Stimulated activated naive CD8-positive, alpha-beta T cell treated with anti-CD3 and anti-CD28 coated beads, Interleukin-15, Interleukin-2, amounts not matched to agents 100 U/mL and 50 U/mL, for 24 hours (primary cell): ENCODE results near the gene PTGR1.
"Not testable (repeated sequence)": the region's sequence is repeated elsewhere in the genome, so short reads cannot be mapped to it uniquely, and the experiment has no call there.

ENCODE experiments used
- ATAC-seq: fragments of 150-1000 bp; cut with Tn5 transposase; one replicate; pipeline ENCODE4 v1.10.0; 2021
- DNase-seq: peaks from one replicate; pipeline ENCODE4 v3.0.0; 2021

The PTGR1 gene

DNA sequence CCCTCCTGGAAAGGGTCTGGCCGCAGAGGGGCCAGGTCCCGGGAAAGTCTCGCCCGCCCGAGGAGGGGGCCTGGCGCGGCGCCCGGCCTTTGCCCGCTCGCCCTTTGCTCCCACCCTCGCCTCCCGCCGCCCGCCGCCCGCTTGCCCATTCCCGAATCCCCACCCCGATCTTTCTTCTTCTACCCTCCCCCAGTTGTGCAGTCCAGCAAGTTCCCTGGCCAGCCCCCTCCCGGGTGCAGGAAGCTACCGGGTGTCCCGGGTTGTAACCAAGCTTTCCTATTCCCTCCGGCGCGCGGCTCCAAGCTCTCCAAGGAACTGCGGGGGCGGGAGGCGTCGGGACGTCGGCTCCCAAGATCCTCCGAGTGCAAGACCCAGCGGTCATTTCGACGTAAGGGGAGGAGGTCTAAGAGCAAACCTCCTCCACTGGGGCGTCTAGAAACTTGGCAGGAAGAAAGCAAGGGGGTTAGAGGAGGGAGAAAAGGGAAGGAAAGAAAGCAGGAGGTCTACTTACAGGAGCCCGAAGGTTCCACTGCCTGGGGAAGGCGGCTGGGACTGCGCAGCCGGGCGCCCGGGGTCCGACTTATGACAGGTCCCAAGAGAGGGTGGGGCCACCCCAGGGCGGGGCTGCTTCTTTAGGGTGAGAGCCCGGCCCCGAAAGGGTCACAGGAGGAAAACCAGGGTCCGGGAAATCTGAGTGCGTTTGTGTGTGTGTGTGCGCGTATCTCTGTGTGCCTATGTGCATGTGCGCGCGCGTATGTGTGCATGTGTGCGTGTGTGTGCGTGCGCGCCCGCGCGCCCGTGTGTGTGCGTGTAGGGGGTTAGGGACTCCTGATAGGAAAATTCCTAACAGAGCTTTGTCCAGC, at the start of gene PTGR1:
Gene PTGR1, minus strand, starts transcription at position 556 of the 863 bp plus-strand sequence. CDS start 2,225 bp downstream, outside the sequence.
- DNase-seq (peak; percentile 38), ATAC-seq (peak; percentile 47)

DNA sequence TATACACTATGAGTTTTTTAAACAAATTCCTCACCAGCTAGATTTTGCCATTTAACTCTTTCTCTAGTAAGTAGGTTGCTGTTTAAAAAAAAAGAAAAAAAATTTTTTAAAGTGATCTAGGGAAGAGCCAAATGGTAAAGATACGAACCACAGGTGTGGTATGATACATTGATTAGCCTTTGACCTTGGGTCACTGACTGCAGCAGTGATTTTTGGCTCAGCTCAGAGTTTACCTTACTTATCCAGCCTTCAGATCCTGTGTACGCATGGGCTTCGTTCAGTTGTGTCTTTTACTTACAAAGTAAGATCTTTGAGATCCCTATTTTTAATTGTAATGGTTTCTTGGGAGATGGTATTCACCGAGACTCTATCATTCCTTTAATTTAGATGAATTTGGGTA, 49.6 kb upstream of the PTGR1 start:
- ATAC-seq (no peak), DNase-seq (no peak)

DNA sequence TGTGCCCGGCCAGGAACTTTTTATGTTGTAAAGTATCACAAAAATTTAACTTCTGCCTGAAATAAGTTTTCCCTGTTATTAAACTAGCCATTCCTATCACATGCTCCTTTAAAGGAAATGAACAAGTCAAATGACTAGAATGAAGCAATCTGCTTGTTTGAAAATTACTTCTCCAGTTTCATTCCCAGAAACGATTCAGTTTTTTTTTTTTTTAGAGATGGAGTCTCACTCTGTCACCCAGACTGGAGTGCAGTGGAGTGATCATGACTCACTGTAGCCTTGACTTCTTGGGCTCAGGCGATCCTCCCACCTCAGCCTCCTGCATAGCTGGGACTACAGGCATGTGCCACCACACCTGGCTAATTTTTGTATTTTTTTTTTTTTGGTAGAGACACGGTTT, 48.6 kb upstream of the PTGR1 start:
- ATAC-seq (no peak), DNase-seq (no peak)

DNA sequence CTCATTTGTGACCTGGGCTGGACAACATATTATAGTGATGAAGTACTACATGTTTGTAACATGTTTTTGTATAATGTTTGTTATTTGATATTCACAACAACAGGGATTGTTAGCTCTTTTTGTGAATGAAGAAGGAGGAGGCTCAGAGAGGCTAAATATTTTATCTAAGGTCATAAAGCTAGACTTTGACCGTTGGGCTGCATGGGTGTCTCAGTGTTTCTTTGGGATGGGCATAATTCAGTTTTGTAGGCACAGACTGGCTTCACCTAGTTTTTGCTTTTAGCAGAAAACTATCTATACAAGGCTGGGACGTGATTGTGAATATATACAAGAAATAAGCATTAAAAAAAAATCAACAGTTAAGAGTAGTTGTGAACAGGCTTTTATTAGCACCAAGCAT, 47.0 kb upstream of the PTGR1 start:
- DNase-seq (no peak), ATAC-seq (no peak)

DNA sequence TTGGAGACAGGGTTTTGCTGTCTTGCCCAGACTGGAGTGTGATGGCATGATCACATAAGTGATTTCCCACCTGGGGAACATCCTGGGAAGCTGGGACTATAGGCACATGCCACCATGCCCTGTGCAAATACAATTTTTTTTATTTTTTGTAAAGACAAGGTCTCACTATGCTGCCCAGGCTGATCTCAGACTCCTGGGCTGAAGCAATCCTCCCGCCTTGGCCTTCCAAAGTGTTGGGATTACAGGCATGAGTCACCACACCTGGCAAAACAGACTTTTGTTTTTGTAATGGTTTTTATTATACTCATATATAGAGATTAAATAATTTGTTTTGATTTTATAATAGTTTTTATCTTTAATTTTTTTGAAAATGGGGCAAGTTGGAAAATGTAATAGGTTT, 46.4 kb upstream of the PTGR1 start:
- no peak for DNase-seq
- no peak for ATAC-seq

DNA sequence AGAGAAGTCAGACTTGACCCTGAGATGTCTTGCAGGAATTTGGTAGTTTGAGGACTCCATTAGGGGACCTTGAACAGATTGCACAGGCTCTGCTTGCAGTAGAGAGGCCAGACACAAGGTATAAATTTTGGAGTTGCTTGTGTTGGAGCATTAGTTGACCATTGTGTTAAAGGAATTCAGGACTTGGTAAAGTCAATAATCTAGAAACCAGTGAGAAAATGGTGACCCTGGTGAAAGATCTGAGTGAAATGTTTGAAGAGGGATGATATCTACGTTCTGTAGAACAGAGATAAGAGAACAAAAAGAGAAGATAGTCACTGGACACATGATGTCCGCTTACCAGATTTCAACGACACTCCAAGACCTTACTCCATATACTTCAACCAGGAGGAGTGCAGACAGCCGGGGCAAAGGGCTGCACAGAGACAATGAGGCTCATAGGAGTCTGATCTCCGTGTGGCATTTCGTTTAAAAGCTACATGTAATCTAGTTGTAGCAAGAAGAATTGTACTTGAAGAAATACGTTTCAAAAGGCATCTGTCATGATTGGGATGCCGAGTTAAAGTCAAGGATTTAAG, 44.8 kb upstream of the PTGR1 start:
- no peak for ATAC-seq
- no peak for DNase-seq

DNA sequence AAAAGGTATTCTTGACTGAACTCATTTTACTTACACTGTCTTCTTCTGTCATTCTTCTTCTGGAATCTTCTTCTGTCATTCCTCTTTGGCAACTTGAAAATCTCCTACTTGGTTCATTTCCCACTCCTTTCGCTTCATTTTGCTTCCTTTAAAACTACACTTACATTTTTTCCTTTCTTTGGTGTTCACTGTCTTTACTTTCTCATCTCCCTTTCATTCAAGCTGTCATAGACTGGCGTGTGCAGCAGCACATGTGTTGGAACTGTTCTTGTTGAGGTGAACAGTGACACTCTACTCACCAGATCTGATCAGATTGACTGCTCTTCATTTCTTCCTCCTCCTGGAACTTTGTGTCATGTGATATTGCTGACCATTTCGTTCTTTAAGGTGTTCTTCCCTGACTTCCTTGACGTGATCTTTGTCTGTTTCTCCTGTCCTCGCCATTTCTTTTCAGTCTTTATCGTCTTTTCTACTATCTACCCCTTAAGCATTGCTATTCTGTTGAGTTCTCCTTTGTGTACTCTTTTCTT, 38.0 kb upstream of the PTGR1 start:
- DNase-seq, result no peak
- no peak for ATAC-seq

DNA sequence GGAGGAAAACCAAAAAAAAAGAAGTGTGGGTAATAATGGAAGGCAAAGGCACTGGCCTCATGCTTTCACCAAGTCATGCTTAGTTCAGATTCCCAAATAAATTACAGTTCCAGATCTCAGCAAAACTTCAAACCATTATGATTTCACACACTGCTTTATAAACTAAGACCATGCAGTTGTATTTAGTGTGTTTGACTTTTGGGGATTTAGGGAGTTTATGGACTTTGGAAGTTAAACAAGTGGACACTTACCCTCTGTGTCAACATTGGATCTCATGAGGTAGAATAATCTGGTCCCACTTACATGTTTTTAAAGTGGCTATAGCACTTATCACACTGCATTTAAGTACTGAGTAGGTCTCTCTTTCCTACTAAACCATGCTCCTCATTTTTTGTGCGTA, 35.4 kb upstream of the PTGR1 start:
- ATAC-seq, result no peak
- no peak for DNase-seq

DNA sequence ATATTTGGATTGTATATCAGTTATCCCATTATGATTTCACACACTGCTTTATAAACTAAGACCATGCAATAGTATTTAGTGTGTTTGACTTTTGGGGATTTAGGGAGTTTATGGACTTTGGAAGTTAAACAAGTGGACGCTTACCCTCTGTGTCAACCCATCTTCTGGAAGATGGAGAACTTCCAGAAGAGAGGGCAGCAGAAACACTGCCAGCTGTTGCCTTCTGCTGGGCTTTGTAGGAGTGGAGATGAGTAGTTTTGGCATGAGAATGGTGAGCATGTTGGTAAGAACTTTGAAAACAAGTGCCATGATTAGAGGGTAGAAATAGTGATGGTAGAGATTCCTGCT, 33.9 kb upstream of the PTGR1 start:
- no peak for DNase-seq

DNA sequence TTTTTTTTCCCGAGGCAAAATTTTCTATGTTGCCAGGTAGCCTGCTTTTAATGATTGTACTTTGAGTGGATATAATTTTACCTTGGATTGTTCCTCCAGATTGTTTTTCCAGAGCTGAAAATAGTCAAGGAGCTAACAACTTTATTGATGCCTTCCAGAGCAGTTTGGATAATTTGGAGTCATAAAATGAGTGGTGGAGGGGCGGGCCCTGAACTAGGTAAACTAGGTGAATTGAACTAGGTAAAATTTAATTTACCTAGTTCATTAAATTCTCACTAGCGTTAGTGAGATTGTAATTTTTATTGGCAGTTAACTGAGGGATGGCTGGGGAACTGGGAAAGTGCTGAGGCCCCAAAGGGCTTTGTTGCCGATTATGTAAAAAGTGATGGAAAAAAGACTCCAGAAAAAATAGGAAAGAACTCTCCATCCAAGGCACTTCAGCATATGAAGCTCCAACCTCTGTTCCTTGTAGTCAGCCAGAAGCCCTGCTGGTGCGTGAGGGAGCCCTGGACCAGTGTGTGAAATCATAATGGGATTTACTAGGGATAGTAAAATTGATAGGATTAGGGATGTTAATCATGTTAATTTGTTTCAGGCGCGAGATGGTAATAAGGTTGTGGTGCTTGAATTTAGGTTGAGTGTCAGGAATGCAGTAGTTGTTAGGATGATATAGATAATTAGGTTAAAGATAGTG, 33.4 kb upstream of the PTGR1 start:
- ATAC-seq, result no peak
- DNase-seq, result no peak

More for the DNA sequence above, 33.9 kb upstream of the PTGR1 start:
- no peak for ATAC-seq

DNA sequence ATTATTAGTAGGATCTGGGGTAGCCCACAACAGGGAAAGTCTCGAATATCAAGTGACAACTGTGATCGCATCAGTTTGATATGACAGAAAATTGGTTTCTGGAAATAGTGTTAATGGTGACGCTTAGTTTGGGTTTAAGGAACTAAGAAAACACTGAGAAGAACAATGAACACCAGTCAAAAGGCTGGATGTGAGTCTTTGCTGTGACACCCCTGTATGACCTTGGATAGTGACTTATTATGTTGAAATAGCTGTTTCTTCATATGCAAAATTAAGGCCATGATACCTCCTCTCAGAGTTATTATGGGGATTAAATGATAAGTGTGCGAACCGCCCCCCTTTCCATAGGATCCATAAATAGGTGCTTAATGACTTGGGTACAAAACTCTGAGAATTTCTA, 32.6 kb upstream of the PTGR1 start:
- no peak for ATAC-seq
- DNase-seq, result no peak

DNA sequence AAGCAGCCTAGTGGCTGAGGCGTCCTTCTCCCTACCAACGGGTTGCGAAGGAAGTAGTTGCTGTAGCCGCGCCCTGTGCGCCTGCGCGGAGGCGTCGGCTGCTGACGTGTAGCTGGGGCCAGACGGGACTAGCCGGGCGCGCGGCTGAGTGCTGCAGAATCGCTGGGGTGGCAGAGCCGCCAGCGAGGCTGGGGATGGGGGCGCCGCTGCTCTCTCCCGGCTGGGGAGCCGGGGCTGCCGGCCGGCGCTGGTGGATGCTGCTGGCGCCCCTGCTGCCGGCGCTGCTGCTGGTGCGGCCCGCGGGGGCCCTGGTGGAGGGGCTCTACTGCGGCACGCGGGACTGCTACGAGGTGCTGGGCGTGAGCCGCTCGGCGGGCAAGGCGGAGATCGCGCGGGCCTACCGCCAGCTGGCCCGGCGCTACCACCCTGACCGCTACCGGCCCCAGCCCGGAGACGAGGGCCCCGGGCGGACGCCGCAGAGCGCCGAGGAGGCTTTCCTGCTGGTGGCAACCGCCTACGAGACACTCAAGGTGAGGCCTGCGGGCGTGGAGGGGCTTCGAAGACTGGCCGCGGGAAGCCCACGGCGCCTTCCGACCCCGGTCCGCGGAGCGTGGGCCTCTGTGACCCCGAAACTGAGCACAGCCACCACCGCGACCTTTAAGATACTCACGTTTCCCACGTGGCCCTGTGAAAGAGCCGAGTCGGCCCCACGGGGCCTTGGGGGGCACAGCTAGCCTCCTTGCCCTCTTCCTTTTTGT, 31.9 kb upstream of the PTGR1 start, which contains the start of gene DNAJC25:
Gene DNAJC25, plus strand, starts transcription at position 121 of the 758 bp plus-strand sequence. Its CDS starts 74 bp downstream, at position 195.
- DNase-seq (peak; percentile 95), ATAC-seq (peak; percentile 99)

DNA sequence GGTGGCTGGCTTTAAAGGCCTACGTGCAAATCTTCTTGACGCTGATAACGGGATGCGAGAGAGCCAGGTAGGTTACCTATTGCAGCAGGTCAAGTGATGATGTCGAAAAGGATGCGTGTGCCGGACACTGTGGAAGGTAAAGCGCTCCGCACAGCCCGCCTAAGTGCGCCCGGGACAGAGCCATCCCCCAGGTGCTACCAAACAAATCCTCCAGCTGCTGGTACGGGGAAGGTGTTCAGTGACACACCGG, 31.4 kb upstream of the PTGR1 start:
- DNase-seq, result no peak
- ATAC-seq, result no peak

DNA sequence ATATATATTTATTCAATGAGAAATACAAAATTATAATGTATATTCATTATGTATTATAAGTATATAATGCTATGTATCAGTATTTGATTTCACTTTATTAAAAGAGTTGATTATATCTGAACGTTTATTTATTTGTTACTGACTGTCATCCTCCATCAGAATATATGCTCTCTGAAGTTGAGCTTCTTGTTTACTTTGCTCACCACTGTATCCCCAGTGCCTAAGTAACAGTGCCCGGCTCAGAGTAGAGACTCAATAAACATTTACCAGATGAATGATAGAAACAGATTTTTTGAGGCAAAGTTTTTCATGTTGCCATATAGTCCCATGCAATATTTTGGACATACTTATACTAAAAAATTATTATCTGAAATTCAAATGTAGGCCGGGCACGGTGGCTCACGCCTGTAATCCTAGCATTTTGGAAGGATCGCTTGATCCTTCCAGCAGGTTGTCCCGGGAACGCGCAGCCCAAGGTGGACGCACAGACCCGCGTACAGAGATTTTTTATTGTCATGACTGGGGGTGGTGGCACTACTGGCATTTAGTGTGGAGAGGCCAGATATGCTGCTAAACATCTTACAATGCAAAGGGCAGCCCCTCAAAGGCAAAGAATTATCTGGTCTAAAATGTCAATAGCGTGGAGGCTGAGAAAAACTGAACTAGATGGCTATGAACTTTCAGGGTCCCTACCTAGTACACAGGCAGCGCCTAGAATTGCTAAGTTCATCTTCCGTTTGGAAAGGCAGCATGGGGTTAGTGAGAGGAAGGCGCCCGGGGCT, 30.9 kb upstream of the PTGR1 start:
- DNase-seq (no peak), ATAC-seq (peak; percentile 10)

DNA sequence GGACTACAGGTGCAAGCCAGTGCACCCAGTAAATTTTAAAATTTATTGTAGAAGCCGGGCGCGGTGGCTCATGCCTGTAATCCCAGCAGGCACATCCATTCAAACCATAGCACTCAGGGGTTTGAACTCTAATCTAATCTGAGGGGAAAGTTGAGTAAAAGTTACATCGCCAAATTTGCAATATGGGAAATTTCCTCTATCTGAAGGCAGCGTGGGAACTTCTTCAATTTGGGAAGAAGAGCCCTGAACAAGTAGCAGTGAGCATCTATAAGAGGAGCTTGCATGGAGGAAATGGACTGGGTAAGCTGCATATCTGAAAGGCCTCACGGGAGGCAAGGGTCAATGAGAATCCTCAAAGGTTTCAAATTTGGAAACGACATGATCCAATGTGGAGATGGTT, 29.0 kb upstream of the PTGR1 start:
- DNase-seq (no peak), ATAC-seq (no peak)

DNA sequence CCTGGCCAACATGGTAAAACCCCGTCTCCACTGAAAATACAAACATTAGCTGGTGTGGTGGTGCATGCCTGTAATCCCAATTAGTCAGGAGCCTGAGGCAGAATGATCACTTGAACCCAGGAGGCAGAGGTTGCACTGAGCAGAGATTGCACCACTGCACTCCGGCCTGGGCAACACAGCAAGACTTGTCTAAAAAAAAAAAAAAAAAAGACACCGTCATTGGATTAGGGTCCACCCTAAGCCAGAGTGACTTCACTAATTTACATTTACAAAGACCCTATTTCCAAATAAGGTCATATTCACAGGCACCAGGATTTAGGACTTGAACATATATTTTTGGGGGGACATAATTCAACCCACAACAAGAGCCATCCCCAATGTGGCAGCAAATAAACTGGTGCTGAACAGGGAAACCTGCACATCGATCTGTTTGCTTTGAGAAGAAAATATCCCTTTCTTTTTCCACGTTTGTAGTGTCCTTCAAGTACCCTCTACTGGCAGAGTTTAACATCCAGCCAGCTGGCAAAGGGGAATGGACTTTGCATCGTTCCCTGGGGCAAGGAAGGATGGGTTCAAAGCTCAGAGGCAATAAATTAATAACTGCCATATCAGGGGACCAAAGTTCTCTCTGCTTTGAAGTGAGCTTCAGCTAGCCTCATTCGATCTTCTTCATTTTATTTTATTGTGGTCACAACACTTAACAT, 28.0 kb upstream of the PTGR1 start:
- no peak for ATAC-seq
- no peak for DNase-seq

DNA sequence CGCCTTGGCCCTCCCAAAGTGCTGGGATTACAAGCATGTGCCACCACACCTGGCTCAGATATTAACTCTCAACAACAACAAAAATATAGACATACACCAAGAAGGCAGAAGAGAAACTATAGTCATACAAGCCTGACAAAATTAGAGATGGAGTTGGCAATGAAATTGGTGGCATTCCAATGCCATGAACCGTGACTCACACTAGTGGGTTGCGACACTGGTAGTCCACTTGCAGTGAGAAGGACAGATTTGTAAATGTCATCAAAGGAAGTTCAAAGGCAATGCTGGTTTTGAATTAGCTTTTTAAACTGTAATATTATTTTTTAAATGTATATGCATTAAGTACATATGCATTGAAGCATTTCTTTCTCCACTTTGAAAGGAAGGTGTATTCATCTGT, 23.2 kb upstream of the PTGR1 start:
- no peak for ATAC-seq
- no peak for DNase-seq

DNA sequence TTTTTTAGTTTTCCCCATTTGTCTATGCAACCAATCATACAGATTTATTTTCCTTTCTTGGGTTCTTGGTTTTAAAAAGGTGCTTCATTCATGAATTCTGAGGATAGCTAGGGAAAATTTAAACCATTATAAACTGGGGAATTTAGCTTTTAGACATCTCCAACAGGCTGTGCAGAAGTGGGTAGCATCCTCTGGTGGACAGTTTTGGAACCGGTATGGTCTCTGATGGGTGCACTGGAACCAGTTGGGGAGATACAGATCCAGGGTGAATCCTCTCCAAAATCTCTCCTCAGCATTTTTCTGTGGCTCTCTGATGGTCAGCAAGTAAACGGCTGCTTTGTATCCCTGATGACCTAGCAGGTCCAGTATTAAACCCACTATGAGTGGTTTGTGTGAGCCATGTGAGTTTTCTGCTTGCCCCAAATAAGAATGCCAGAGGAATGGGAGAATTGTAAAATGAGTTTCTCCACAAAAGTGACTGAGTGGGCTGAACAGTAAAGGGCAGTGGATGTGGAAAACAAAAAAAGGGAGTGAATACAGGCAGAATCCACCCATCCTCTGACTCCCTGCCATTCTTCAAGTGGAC, 22.5 kb upstream of the PTGR1 start:
- DNase-seq (no peak), ATAC-seq (no peak)

DNA sequence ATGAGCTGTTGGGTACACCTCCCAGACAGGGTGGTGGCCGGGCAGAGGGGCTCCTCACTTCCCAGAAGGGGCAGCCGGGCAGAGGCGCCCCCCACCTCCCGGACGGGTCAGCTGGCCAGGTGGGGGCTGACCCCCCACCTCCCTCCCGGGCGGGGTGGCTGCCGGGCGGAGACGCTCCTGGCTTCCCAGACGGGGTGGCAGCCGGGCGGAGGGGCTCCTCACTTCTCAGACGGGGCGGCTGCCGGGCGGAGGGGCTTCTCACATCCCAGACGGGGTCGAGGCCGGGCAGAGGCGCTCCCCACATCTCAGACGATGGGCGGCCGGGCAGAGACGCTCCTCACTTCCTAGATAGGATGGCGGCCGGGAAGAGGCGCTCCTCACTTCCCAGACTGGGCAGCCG, 17.9 kb upstream of the PTGR1 start:
- DNase-seq, ATAC-seq: not testable (repeated sequence)

DNA sequence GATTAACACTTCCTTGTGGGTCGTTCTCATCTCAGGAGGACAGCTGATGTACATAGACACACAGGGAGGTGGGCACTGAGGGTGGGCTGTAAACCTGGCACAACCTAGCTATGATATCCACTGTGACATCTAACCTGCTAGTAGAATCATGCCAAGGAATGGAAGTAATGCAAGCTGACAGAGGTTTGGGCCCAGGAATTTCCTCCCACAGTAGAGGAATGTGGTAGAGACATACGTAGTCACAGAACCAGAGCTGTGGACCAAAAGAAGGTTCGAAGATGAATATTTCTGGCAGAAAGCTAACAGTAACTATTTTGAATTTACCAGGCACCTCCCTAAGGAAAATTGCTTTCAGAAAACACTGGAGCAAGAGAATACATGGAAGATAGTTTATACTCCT, 16.5 kb upstream of the PTGR1 start:
- ATAC-seq, result no peak
- DNase-seq, result no peak
